Measurements from ENCODE around the gene RRP15.

Gene RRP15

GRCh38 chr1:218301217-218301616 is 16.1 kb downstream of the RRP15 start:
- TF ChIP-seq CTCF (IDR thresholded peaks at IDR 0.05; ENCODE audit: low read depth, low read length, missing control alignments) = no peak
- H3K4me3 ChIP-seq (ENCODE audit: low read depth, low read length) = no peak overlapping the region
- no peak for DNase-seq (ENCODE audit: low read depth)

- no peak overlapping the region for H3K4me3 ChIP-seq (ENCODE audit: low read depth, low read length)
- TF ChIP-seq CTCF (IDR thresholded peaks at IDR 0.05; ENCODE audit: low read depth, low read length, missing control alignments) = no peak
- no peak for DNase-seq (ENCODE audit: low read depth)
These were observed 17.1 kb downstream of the RRP15 start for GRCh38 chr1:218302155-218302554.

- no peak for DNase-seq (ENCODE audit: low read depth)
- no peak for TF ChIP-seq CTCF (IDR thresholded peaks at IDR 0.05; ENCODE audit: low read depth, low read length, missing control alignments)
- H3K4me3 ChIP-seq (ENCODE audit: low read depth, low read length) = no peak overlapping the region
These were observed 18.2 kb downstream of the RRP15 start for GRCh38 chr1:218303176-218303879.

- no peak overlapping the region for H3K4me3 ChIP-seq (ENCODE audit: low read depth, low read length)
- no peak for DNase-seq (ENCODE audit: low read depth)
- no peak for TF ChIP-seq CTCF (IDR thresholded peaks at IDR 0.05; ENCODE audit: low read depth, low read length, missing control alignments)
These were observed 19.4 kb downstream of the RRP15 start for GRCh38 chr1:218304281-218305039.

GRCh38 chr1:218305472-218306064 is 20.5 kb downstream of the RRP15 start:
- DNase-seq (ENCODE audit: low read depth) = no peak
- no peak overlapping the region for H3K4me3 ChIP-seq (ENCODE audit: low read depth, low read length)
- no peak for TF ChIP-seq CTCF (IDR thresholded peaks at IDR 0.05; ENCODE audit: low read depth, low read length, missing control alignments)

GRCh38 chr1:218312509-218312908 is 27.4 kb downstream of the RRP15 start:
- no peak for TF ChIP-seq CTCF (IDR thresholded peaks at IDR 0.05; ENCODE audit: low read depth, low read length, missing control alignments)
- DNase-seq (ENCODE audit: low read depth) = no peak
- no peak overlapping the region for H3K4me3 ChIP-seq (ENCODE audit: low read depth, low read length)

All from GM12864 (cell line).